H1 (cell line): ENCODE measurements around the gene ADD3. TPM values are rescaled to one million over a fixed set of nuclear protein-coding genes. Genes with fewer than 3 reads are reported as not detected.
A peak's percentile ranks its signal among the peaks of the same experiment; 100 is the strongest.

ENCODE experiments used
- CTCF ChIA-PET: fragments of 300-600 bp; sonication (Branson Sonifier 250); formaldehyde crosslinking; loops from one replicate; lab custom pipeline; 2021; ENCODE audit not compliant: partially characterized antibody; lab: Charles Lee
- POLR2A ChIA-PET: fragments of 300-600 bp; sonication (Branson Sonifier 250); formaldehyde crosslinking; loops from one replicate; lab custom pipeline; 2021; ENCODE audit warnings: inconsistent platforms; ENCODE audit not compliant: partially characterized antibody; lab: Charles Lee
- DNase-seq, 2 experiments: peaks; one replicate each; pipeline versions ENCODE4 v3.0.0 to v3.0.0-alpha.2; 2010 to 2022; ENCODE audit warnings: low spot score in 2 of 2, low read depth in 1 of 2, mixed read lengths in 1 of 2
- FAIRE-seq: peaks from 2 replicates; lab custom pipeline; 2011; peaks lifted over from hg19 to GRCh38; lab: Jason Lieb, UNC
- H2AFZ ChIP-seq: 2 replicates; pipeline ENCODE4 v1.8.1; 2012; ENCODE audit warnings: low read length, inconsistent platforms
- H2AK5ac ChIP-seq: 2 replicates; pipeline ENCODE4 v1.6.1; 2013; ENCODE audit warnings: low read depth, low read length
- H2BK120ac ChIP-seq: replicated peaks from 2 replicates; pipeline ENCODE3; 2013; ENCODE audit warnings: low read depth, low read length, inconsistent platforms
- H2BK12ac ChIP-seq: 2 replicates; pipeline ENCODE4 v1.6.1; 2013; ENCODE audit warnings: low read depth, low read length
- H2BK15ac ChIP-seq: 2 replicates; pipeline ENCODE4 v1.6.1; 2013; ENCODE audit warnings: low read length
- H2BK20ac ChIP-seq: 2 replicates; pipeline ENCODE4 v1.6.1; 2013; ENCODE audit warnings: low read length
- H2BK5ac ChIP-seq: 2 replicates; pipeline ENCODE4 v1.6.1; 2013; ENCODE audit warnings: low read depth, low read length
- H3K14ac ChIP-seq: 2 replicates; pipeline ENCODE4 v1.6.1; 2013; ENCODE audit warnings: inconsistent platforms; ENCODE audit not compliant: insufficient read length
- H3K18ac ChIP-seq: 2 replicates; pipeline ENCODE4 v1.6.1; 2013; ENCODE audit warnings: low read length; ENCODE audit errors: extremely low read depth
- H3K23ac ChIP-seq: 2 replicates; pipeline ENCODE4 v1.6.1; 2013; ENCODE audit warnings: inconsistent platforms; ENCODE audit not compliant: insufficient read length
- H3K23me2 ChIP-seq: 2 replicates; pipeline ENCODE4 v1.6.1; 2013; ENCODE audit warnings: low read depth, low read length
- H3K27ac ChIP-seq: 2 replicates; pipeline ENCODE4 v1.6.1; 2011; ENCODE audit warnings: low read depth, low read length, inconsistent platforms
- H3K27me3 ChIP-seq, 4 experiments: replicated peaks in 1 of 4; 1 replicate in 1 of 4; 2 replicates in 3 of 4; pipeline versions ENCODE4 v1.6.1 to v1.8.1; 2011 to 2013; ENCODE audit warnings: low read length in 3 of 4, mild to moderate bottlenecking in 3 of 4, inconsistent platforms in 2 of 4, mixed read lengths in 2 of 4, moderate library complexity in 1 of 4; ENCODE audit not compliant: control insufficient read depth in 3 of 4, insufficient read depth in 3 of 4; ENCODE audit errors: extremely low read depth in 1 of 4
- H3K36me3 ChIP-seq, 4 experiments: 2 replicates each; pipeline versions ENCODE4 v1.6.1 to v1.8.1; 2011 to 2013; ENCODE audit warnings: mild to moderate bottlenecking in 4 of 4, low read length in 3 of 4, moderate library complexity in 2 of 4, control low read depth in 1 of 4, inconsistent platforms in 1 of 4; ENCODE audit not compliant: insufficient read depth in 4 of 4, control insufficient read depth in 2 of 4
- H3K4ac ChIP-seq: replicated peaks from 2 replicates; pipeline ENCODE3; 2013; ENCODE audit warnings: low read length, low read depth, mixed read lengths, inconsistent platforms; ENCODE audit not compliant: insufficient read length
- H3K4me1 ChIP-seq, 4 experiments: replicated peaks in 1 of 4; 1 replicate in 1 of 4; 2 replicates in 3 of 4; pipeline versions ENCODE4 v1.6.1 to v1.8.1; 2011 to 2013; ENCODE audit warnings: low read length in 3 of 4, inconsistent platforms in 2 of 4, mixed read lengths in 1 of 4; ENCODE audit not compliant: insufficient read depth in 4 of 4, control insufficient read depth in 3 of 4
- H3K4me2 ChIP-seq, 2 experiments: 2 replicates each; pipeline versions ENCODE4 v1.6.1 to v1.8.1; 2011 to 2013; ENCODE audit warnings: low read depth in 2 of 2, low read length in 2 of 2, control low read depth in 1 of 2, inconsistent platforms in 1 of 2, mild to moderate bottlenecking in 1 of 2; ENCODE audit not compliant: insufficient read depth in 1 of 2
- H3K4me3 ChIP-seq, 4 experiments: fragments of 200-600, 300-600 bp in 1 of 4; sonication (generic), shearing (Covaris generic), sonication (Bioruptor Twin) in 1 of 4; 2 replicates each; pipeline versions ENCODE4 v1.5.1 to v1.8.1; 2011 to 2016; ENCODE audit warnings: low read length in 4 of 4, low read depth in 3 of 4, control low read depth in 2 of 4, inconsistent platforms in 2 of 4, mild to moderate bottlenecking in 2 of 4, mixed read lengths in 1 of 4, moderate library complexity in 1 of 4; ENCODE audit not compliant: insufficient read depth in 2 of 4; ENCODE audit errors: extremely low read depth in 1 of 4
- H3K56ac ChIP-seq: replicated peaks from 2 replicates; pipeline ENCODE3; 2013; ENCODE audit warnings: low read depth, mild to moderate bottlenecking, mixed read lengths, low read length, inconsistent platforms; ENCODE audit not compliant: insufficient read length
- H3K79me1 ChIP-seq: 2 replicates; pipeline ENCODE4 v1.6.1; 2013; ENCODE audit warnings: low read depth, low read length, control low read depth
- H3K79me2 ChIP-seq, 2 experiments: 2 replicates each; pipeline versions ENCODE4 v1.6.1 to v1.8.1; 2012 to 2013; ENCODE audit warnings: low read length in 2 of 2, mild to moderate bottlenecking in 2 of 2, inconsistent platforms in 1 of 2; ENCODE audit not compliant: insufficient read depth in 2 of 2, control insufficient read depth in 1 of 2
- H3K9ac ChIP-seq, 4 experiments: replicated peaks in 1 of 4; 1 replicate in 1 of 4; 2 replicates in 3 of 4; pipeline versions ENCODE4 v1.6.1 to v1.8.1; 2011 to 2013; ENCODE audit warnings: low read depth in 3 of 4, low read length in 3 of 4, control low read depth in 2 of 4, mild to moderate bottlenecking in 2 of 4, moderate library complexity in 2 of 4, inconsistent platforms in 1 of 4; ENCODE audit errors: extremely low read depth in 1 of 4
- H3K9me3 ChIP-seq, 2 experiments: 2 replicates each; pipeline versions ENCODE4 v1.6.1 to v1.8.1; 2012 to 2013; ENCODE audit warnings: mild to moderate bottlenecking in 2 of 2, moderate library complexity in 2 of 2, control low read depth in 1 of 2, inconsistent platforms in 1 of 2, low read depth in 1 of 2, low read length in 1 of 2, mixed read lengths in 1 of 2; ENCODE audit not compliant: insufficient read depth in 2 of 2
- H4K20me1 ChIP-seq, 2 experiments: replicated peaks in 1 of 2; 2 replicates each; pipeline versions ENCODE3 to v1.8.1; 2011 to 2013; ENCODE audit warnings: inconsistent platforms in 2 of 2, low read length in 2 of 2, mild to moderate bottlenecking in 1 of 2; ENCODE audit not compliant: insufficient read depth in 2 of 2, control insufficient read depth in 1 of 2
- H4K5ac ChIP-seq: 2 replicates; pipeline ENCODE4 v1.6.1; 2013; ENCODE audit warnings: low read length, low read depth, mixed read lengths, inconsistent platforms; ENCODE audit not compliant: insufficient read length
- H4K8ac ChIP-seq: 2 replicates; pipeline ENCODE4 v1.8.0; 2013; ENCODE audit warnings: mild to moderate bottlenecking, moderate library complexity, low read length, inconsistent platforms; ENCODE audit not compliant: insufficient read depth; ENCODE audit errors: extremely low read depth
- H4K91ac ChIP-seq: replicated peaks from 2 replicates; pipeline ENCODE3; 2013; ENCODE audit warnings: low read length, mixed read lengths, inconsistent platforms; ENCODE audit not compliant: insufficient read length
- BCL11A ChIP-seq, 2 experiments: IDR thresholded peaks; one replicate each; pipeline ENCODE4 v1.6.1; 2011; ENCODE audit warnings: low read depth in 2 of 2, low read length in 2 of 2, mild to moderate bottlenecking in 2 of 2
- CEBPB ChIP-seq: IDR thresholded peaks from 2 replicates; pipeline ENCODE4 v1.6.1; 2012; ENCODE audit warnings: low read depth, low read length
- ZNF274 ChIP-seq: IDR thresholded peaks from 2 replicates; pipeline ENCODE4 v1.7.0; 2012; ENCODE audit warnings: low read length, borderline replicate concordance; ENCODE audit errors: extremely low read depth
- WGBS, 2 experiments: shearing (Covaris generic) in 1 of 2; methylation state at CpG; one replicate each; pipeline versions ENCODE4 v1.1.6 to v1.1.7; 2013 to 2015; ENCODE audit warnings: low lambda C conversion rate in 2 of 2, mixed read lengths in 2 of 2, inconsistent platforms in 1 of 2, low coverage in 1 of 2, missing lambda C conversion rate in 1 of 2; ENCODE audit not compliant: insufficient replicate concordance in 2 of 2, insufficient coverage in 1 of 2, insufficient read length in 1 of 2; ENCODE audit errors: extremely low coverage in 1 of 2, missing lambda C conversion rate in 1 of 2; 5-methylcytosine and 5-hydroxymethylcytosine counted together
- polyA plus RNA-seq, 7 experiments: library from polyadenylated mRNA; depleted of rRNA in 3 of 7; stranded (reverse) in 5 of 7; unstranded in 2 of 7; fragments of >200 nt in 5 of 7; fragments of 200-250 nt in 2 of 7; gene quantifications; 1 replicate in 5 of 7; 2 replicates in 1 of 7; 4 replicates in 1 of 7; pipeline versions ENCODE4 v1.2.1 to v1.2.3, GENCODE V29; 2011 to 2013; ENCODE audit warnings: missing spikeins in 2 of 7, mixed read lengths in 2 of 7
- total RNA-seq: library from RNA; stranded (reverse); fragmentation: NEBNext Ultra II Directional; extraction: Animal tissue kit (Norgen Biotek cat#: 25700); gene quantifications from 2 replicates; pipeline ENCODE4 v1.2.1, GENCODE V29; 2021

The ADD3 gene
- total and polyA plus RNA-seq, 2 of the 8 experiments (the other 6 are each of a cell fraction or from before 2014, with no cell fraction given) = 44.7 to 85.6 TPM

DNA sequence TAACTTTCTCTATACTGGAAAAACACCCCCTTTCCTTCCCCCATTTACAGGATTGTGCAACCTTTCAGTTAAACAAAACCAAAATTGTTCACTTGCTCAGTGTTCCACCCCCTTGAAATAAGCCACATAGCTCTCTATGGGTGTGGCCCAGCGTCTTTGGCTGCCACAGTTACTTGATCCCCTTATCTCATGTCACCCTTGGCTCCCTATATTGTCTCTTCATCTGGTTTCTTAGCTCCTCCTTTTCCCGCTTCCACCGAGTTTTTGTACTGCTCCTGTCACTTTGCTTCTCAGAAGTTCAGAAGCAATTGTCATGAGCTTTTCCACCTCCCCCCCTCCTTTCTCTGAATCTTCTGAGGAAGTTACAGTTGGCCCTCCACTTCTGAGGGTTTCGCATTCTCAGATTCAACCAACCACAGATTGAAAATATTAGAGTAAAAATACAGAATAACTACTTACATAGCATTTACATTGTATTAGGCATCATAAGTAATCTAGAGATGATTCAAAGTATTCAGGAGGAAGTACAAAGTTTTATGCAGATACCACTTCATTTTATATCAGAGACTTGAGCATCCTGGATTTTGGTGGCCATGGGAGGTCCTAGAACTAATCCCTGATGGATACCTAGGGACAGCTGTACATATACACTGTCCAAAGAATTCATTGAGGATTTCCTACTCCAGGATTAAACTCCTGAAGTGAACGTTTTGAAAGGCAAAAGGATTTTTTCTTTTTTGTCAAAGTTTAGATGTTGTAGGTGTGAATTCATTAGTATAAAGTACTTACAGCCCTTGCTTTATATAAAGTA, 60.4 kb downstream of the ADD3 start:
- Histone ChIP-seq H3K23ac (no peak overlapping the region), H2BK20ac (no peak overlapping the region), H3K4me1 (peaks cover 0 to 10% (median 2%) of the 10 kb centered on the region in 4 experiments; a peak in 2 of 7 replicates), H3K56ac (no peak overlapping the region), H3K18ac (no peak overlapping the region), H4K5ac (no peak overlapping the region), H3K4ac (no peak overlapping the region), H2AFZ (no peak overlapping the region), H2BK15ac (no peak overlapping the region), H3K14ac (no peak overlapping the region), H4K8ac (no peak overlapping the region), H2BK12ac (no peak overlapping the region), H2AK5ac (no peak overlapping the region), H3K79me1 (no peaks in the 10 kb centered on the region), H3K4me2 (no peak overlapping the region), H4K91ac (no peak overlapping the region), H3K27ac (no peak overlapping the region), H2BK5ac (no peak overlapping the region), H3K9ac (no peak overlapping the region), H3K36me3 (no peaks in the 10 kb centered on the region), H3K23me2 (no peaks in the 10 kb centered on the region), H3K79me2 (peaks cover 0 to 35% of the 10 kb centered on the region in 2 experiments; a peak in 2 of 4 replicates), H3K9me3 (no peaks in the 10 kb centered on the region), H2BK120ac (no peak overlapping the region), H3K27me3 (no peaks in the 10 kb centered on the region), H4K20me1 (peaks cover 0 to 5% of the 10 kb centered on the region in 2 experiments), H3K4me3 (no peak overlapping the region)
- DNase-seq (no peak), FAIRE-seq (no peak)
- ChIA-PET CTCF (interaction anchor here (0.6 to 4.3 kb wide), 5 partner anchors 9 to 193 kb away, joined by 3 to 22 read pairs (median 3); no protein-coding TSS in a partner anchor), POLR2A (no interaction called here)
- 64% methylated on average over 5 of the region's 5 CpGs; no CpG with 5 or more reads in 1 of the 2 experiments for WGBS, 2 experiments
- TF ChIP-seq BCL11A (IDR thresholded peaks at IDR 0.05; ENCODE audit: low read depth in 2 of 2, low read length in 2 of 2) (no peak), CEBPB (peak; percentile 43; the same call in 1 of the 2 replicates), ZNF274 (no peak)
